AG09319 (cell line): ENCODE measurements around the gene PLEKHM3.

ENCODE experiments used
- DNase-seq: peaks from one replicate; pipeline ENCODE4 v3.0.0-alpha.2; 2010; ENCODE audit warnings: low read depth; ENCODE audit errors: extremely low read depth
- TF ChIP-seq, protein P1 (sequence below): IDR thresholded peaks from 2 replicates; pipeline ENCODE4 v1.5.1; 2011; ENCODE audit warnings: low read depth, mild to moderate bottlenecking, inconsistent platforms, low read length, moderate library complexity

PLEKHM3 gene

DNA sequence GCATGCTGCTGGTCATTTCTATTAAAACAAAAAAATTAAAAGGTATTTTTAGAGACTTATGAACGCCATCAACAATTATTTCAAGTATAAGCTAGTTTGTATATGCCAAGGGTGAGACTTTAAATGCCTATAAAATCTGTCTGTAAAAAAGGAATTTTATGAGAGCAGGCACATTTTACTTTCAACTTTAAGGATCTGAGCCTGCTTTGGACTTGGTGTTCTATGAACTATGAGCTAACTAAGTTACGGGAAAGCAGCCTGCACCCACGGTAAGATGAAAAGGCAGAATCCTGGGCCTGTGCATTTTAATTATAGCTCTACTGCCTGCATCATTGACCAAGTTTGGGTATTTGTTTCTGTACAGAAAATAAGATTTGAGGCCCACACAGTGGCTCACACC, 95.4 kb downstream of the PLEKHM3 start:
- TF ChIP-seq, protein P1, sequence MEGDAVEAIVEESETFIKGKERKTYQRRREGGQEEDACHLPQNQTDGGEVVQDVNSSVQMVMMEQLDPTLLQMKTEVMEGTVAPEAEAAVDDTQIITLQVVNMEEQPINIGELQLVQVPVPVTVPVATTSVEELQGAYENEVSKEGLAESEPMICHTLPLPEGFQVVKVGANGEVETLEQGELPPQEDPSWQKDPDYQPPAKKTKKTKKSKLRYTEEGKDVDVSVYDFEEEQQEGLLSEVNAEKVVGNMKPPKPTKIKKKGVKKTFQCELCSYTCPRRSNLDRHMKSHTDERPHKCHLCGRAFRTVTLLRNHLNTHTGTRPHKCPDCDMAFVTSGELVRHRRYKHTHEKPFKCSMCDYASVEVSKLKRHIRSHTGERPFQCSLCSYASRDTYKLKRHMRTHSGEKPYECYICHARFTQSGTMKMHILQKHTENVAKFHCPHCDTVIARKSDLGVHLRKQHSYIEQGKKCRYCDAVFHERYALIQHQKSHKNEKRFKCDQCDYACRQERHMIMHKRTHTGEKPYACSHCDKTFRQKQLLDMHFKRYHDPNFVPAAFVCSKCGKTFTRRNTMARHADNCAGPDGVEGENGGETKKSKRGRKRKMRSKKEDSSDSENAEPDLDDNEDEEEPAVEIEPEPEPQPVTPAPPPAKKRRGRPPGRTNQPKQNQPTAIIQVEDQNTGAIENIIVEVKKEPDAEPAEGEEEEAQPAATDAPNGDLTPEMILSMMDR: no peak

DNA sequence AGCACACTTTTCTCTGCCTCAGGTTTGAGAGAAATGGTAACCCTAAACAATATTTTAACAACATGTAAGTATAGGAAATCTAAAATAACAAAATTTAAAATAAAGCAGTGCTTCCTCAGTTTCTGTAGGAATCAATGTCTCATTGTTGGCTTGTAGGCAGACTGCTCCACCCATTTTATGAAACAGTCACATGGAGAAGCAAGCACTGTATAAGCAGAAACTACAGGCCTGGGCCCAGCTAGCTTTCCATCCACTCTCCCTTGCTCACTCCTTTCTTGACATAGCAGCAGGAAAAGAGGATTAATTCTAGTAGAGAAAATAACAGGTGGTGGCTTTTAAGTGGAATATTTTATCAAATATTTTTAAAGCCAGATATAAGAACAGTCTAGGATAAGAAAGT, 97.2 kb downstream of the PLEKHM3 start:
- TF ChIP-seq, protein P1: no peak
- DNase-seq: no peak

More for the DNA sequence above, 95.4 kb downstream of the PLEKHM3 start:
- no peak for DNase-seq

DNA sequence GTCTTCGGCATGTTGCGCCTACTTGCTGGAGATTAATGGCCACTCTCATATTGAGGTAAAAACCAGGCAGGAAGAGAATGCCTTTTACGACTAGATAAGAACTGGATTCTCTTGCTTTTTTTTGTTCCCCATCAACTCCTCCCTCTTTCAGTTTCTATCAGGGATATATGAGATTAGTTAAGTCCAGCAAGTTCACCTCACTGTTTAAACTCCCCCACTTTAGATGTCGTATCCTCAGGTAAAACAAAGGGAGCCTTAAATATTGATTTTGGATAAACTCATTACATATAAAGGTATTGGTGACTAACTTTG, 98.4 kb downstream of the PLEKHM3 start:
- TF ChIP-seq, protein P1: no peak
- no peak for DNase-seq

DNA sequence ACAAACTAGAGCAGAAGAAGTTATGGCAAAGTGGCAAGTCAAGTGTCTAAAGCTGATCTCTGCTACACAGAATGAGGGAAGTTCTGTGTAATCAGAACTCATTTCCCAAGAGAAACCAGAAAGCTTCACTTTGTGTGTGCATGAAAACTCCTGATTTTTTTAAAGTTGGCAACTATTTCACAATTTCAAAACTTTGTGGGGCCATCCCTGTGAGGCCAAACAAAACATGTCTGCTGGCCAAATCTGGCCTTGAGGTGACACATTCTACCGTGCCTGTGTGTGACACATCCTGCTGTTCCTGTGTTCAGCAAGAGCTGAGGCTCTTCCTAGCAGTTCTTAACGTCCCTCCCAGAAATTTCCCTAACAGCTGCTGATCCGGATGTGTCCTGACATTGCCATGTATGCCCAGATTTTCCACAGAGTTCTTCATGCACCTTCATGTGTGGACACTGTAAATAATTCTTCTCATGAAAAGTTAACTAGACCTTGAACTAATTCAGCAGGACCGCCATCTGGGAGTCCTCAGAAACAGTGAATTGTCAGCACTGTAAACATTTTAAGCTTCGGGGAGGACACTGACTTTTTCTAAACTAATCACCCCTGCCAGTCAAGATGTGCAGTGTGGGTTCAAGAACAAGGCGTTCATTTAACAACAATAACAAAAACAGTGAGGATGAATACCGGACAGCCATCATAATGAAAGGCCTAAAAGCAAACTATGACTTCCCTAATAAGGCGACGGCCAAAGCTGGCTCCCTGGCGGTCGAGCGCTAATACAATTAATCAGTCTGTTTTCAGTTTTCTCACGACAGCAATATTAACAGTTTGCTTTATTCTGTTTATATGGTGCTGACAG, 99.0 kb downstream of the PLEKHM3 start:
- DNase-seq: peak; percentile 10
- TF ChIP-seq, protein P1: no peak

DNA sequence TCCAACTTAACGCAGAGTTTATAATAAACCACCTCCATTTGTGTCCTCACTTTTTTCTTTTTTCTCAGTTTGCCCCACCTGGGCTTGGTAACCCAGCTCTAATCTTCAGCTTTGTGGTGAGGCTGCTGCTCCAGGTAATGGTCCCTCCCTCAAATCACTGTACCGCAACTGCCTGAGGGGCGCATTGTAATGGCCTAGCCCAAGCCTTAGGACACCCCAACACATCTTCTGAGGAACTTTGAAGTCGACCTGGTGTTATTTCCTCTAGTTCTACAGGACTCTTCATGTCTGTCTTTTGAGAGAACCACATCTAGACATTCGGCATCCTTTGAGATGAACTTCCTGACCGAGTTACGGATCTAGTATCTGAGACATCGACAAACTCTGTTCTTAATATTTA, 99.7 kb downstream of the PLEKHM3 start:
- DNase-seq: no peak
- TF ChIP-seq, protein P1: no peak

DNA sequence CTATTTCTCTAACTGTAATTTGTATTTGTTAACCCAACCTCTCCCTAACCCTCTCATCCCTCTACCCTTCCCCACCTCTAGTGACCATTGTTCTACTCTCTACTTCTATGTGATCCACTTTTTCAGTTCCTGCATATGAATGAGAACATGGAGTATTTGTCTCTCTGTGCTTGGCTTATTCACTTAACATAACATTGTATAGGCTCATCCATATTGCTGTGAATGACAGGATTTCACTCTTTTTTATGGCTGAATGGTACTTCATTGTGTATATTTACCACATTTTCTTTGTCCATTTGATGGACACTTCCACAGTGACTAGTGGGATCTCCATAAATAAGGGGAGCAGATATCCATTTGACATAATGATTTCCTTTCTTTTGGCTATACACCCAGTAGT, 103.7 kb downstream of the PLEKHM3 start:
- no peak for DNase-seq
- TF ChIP-seq, protein P1: no peak

DNA sequence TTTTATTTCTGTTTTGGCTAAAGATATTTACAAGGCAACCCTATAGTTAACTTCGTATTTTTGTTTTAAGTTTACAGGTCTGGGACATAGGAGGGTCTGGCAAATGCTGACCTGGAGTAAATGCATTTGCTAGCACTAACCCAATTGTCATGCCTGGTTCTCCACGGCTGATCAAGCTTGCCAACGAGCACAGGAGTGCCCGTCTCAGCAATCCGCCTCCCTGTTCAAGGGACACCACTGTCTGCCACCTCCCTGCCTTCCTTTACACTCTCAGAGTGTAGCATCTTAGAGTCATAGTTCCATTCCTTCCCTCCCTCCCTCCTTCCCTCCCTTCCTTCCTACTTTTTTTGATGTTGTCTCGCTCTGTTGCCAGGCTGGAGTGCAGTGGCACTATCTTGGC, 104.6 kb downstream of the PLEKHM3 start:
- DNase-seq: no peak
- TF ChIP-seq, protein P1: no peak
